ENCODE measurements around the gene TBC1D22A. TPM values are rescaled to one million over a fixed set of nuclear protein-coding genes. Genes with fewer than 3 reads are reported as not detected.
A peak's percentile ranks its signal among the peaks of the same experiment; 100 is the strongest.

Gene TBC1D22A
- total RNA-seq, 1 donor from 2014 or later: 14.3 TPM

GRCh38 chr22:46851941-46852340 is 89.5 kb downstream of the TBC1D22A start:
- Mint-ChIP-seq H3K27ac (ENCODE audit: unreplicated experiment) (no peak overlapping the region), H3K27me3 (ENCODE audit: low read depth) (no peaks in the 10 kb centered on the region), H3K36me3 (ENCODE audit: low read depth) (peaks cover 15% of the 10 kb centered on the region), H3K9me3 (no peaks in the 10 kb centered on the region), H3K4me3 (no peak overlapping the region), H3K4me1 (peaks cover 10% of the 10 kb centered on the region)
- DNase-seq (ENCODE audit: low read depth, low spot score): no peak
- no peak for TF ChIP-seq CTCF (conservative IDR thresholded peaks at IDR 0.05)

- no peak for DNase-seq (ENCODE audit: low read depth, low spot score)
- Mint-ChIP-seq H3K27ac (ENCODE audit: unreplicated experiment) (peak overlapping the region; percentile 78), H3K4me1 (peaks cover 10% of the 10 kb centered on the region), H3K9me3 (no peaks in the 10 kb centered on the region), H3K27me3 (ENCODE audit: low read depth) (no peaks in the 10 kb centered on the region), H3K36me3 (ENCODE audit: low read depth) (peaks cover 13% of the 10 kb centered on the region), H3K4me3 (no peak overlapping the region)
- no peak for TF ChIP-seq CTCF (conservative IDR thresholded peaks at IDR 0.05)
Observed at GRCh38 chr22:46852771-46853170, 90.3 kb downstream of the TBC1D22A start.

- Mint-ChIP-seq H3K4me3 (no peak overlapping the region), H3K4me1 (peaks cover 10% of the 10 kb centered on the region), H3K27me3 (ENCODE audit: low read depth) (no peaks in the 10 kb centered on the region), H3K36me3 (ENCODE audit: low read depth) (peaks cover 15% of the 10 kb centered on the region), H3K9me3 (no peaks in the 10 kb centered on the region), H3K27ac (ENCODE audit: unreplicated experiment) (no peak overlapping the region)
- no peak for DNase-seq (ENCODE audit: low read depth, low spot score)
- no peak for TF ChIP-seq CTCF (conservative IDR thresholded peaks at IDR 0.05)
Observed at GRCh38 chr22:46853191-46853590, 90.7 kb downstream of the TBC1D22A start.

GRCh38 chr22:46854125-46854870 is 91.8 kb downstream of the TBC1D22A start:
- Mint-ChIP-seq H3K4me1 (peaks cover 10% of the 10 kb centered on the region), H3K9me3 (no peaks in the 10 kb centered on the region), H3K36me3 (ENCODE audit: low read depth) (peaks cover 19% of the 10 kb centered on the region), H3K4me3 (no peak overlapping the region), H3K27me3 (ENCODE audit: low read depth) (no peaks in the 10 kb centered on the region), H3K27ac (ENCODE audit: unreplicated experiment) (peak overlapping the region; percentile 24)
- no peak for DNase-seq (ENCODE audit: low read depth, low spot score)
- no peak for TF ChIP-seq CTCF (conservative IDR thresholded peaks at IDR 0.05)

GRCh38 chr22:46855681-46856080 is 93.2 kb downstream of the TBC1D22A start:
- H3K4me3 Mint-ChIP-seq: no peak overlapping the region
- H3K27ac Mint-ChIP-seq (ENCODE audit: unreplicated experiment): peak overlapping the region; percentile 48
- peaks cover 10% of the 10 kb centered on the region for H3K4me1 Mint-ChIP-seq
- TF ChIP-seq CTCF (conservative IDR thresholded peaks at IDR 0.05): no peak
- no peaks in the 10 kb centered on the region for H3K9me3 Mint-ChIP-seq
- no peak for DNase-seq (ENCODE audit: low read depth, low spot score)
- peaks cover 14% of the 10 kb centered on the region for H3K36me3 Mint-ChIP-seq (ENCODE audit: low read depth)
- no peaks in the 10 kb centered on the region for H3K27me3 Mint-ChIP-seq (ENCODE audit: low read depth)

All from neural crest cell (in vitro differentiated cells).